ENCODE results near the gene RPAP3. TPM values are rescaled to one million over a fixed set of nuclear protein-coding genes. Genes with fewer than 3 reads are reported as not detected.

RPAP3 gene
- total and polyA plus RNA-seq, 9 of the 15 experiments (the other 6 are each of a cell fraction or from before 2014, with no cell fraction given): 40.0 to 92.1 (median 54.1) TPM

GRCh38 chr12:47714826-47715386 is 9.1 kb upstream of the RPAP3 start (continued):
- TF ChIP-seq ETV6 (IDR thresholded peaks at IDR 0.05; ENCODE audit: borderline replicate concordance in 1 of 2, low read depth in 2 of 2, low read length in 1 of 2) (no peak), ETV6 (CRISPR knock-in tag; IDR thresholded peaks at IDR 0.05; ENCODE audit: borderline replicate concordance) (no peak), ZNF3 (CRISPR knock-in tag; IDR thresholded peaks at IDR 0.05) (no peak), MNT (conservative IDR thresholded peaks at IDR 0.05) (no peak), HOXB6 (CRISPR knock-in tag; IDR thresholded peaks at IDR 0.05; ENCODE audit: borderline replicate concordance) (no peak), TCFL5 (CRISPR knock-in tag; conservative IDR thresholded peaks at IDR 0.05) (no peak), PRPF4 (IDR thresholded peaks at IDR 0.05; ENCODE audit: insufficient read depth, low read depth, low read length, poor library complexity, severe bottlenecking) (no peak), TOE1 (IDR thresholded peaks at IDR 0.05; ENCODE audit: borderline replicate concordance) (no peak), TOE1 (CRISPR knock-in tag; IDR thresholded peaks at IDR 0.05; ENCODE audit: borderline replicate concordance, low read depth) (no peak), HSF4 (CRISPR knock-in tag; IDR thresholded peaks at IDR 0.05; ENCODE audit: borderline replicate concordance) (no peak), HDAC2 (IDR thresholded peaks at IDR 0.05) (no peak), HMGXB4 (CRISPR knock-in tag; IDR thresholded peaks at IDR 0.05) (no peak), BRF1 (IDR thresholded peaks at IDR 0.05; ENCODE audit: borderline replicate concordance, extremely low read depth, insufficient read length) (no peak)

Data from K562 (cell line).